ENCODE measurements around the gene CCDC8. TPM values are rescaled to one million over a fixed set of nuclear protein-coding genes. Genes with fewer than 3 reads are reported as not detected.

The CCDC8 gene
- total RNA-seq, 1 experiment from 2014 or later = 27.5 TPM

DNA sequence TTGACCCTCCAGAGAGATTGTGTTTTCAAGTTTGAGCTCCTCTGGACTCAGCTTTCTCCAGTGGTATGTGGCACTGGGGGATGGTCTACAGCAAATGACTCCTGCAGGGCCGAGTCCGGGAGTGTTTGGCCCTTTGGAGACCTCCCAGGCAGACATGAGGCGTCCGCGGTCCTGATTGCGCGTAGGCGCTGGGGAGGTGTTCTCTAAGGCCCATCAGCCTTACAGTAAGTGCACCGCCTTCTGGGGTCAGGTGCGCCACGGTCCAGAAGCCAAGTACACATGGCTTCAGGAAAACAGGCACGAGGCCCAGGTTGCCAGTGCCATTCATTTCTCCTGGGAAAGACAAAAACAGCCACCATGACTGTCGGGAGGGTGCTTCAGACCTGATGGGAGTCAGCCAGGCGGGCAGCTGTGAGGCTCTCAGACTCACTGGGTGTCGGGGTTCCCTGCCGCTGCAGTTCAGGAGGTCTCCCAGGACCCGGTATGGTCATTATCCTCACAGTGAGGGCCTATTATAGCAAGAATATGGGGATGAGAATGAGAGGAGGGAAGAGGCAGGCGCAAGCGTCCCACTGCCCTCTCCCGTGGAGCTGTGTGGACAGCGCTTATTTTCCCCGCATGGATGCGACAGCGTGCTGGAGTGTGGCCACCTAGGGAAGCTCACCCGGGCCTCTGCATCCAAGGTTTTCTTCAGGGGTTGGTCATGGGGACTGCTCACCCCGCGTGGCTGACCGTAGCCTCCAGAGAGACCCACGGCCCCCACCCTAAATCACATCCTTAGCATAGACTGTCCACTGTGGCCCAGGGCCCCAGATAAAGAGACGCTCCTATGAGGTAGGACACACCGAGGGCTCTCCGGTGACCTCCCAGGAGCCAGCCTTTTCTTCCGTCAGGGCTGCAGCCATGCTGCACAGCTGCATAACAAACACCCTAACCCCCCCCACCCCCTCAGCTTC lies 21.8 kb downstream of the CCDC8 start:
- Histone ChIP-seq H2BK12ac (ENCODE audit: insufficient read length, low read depth, low read length) (no peak overlapping the region), H2BK15ac (ENCODE audit: low read depth, low read length) (no peak overlapping the region), H3K4ac (ENCODE audit: low read depth, low read length) (no peak overlapping the region), H3K18ac (ENCODE audit: insufficient read length, low read depth, low read length) (no peak overlapping the region), H3K23ac (ENCODE audit: insufficient read length, low read depth, low read length) (no peak overlapping the region), H2BK5ac (ENCODE audit: insufficient read length, low read length) (no peak overlapping the region), H3K9me3 (ENCODE audit: control insufficient read depth, low read depth, low read length) (no peaks in the 10 kb centered on the region), H3K27ac (ENCODE audit: insufficient read length, low read depth, low read length) (no peak overlapping the region), H2AK5ac (ENCODE audit: insufficient read length, low read length) (no peak overlapping the region), H3K9ac (ENCODE audit: extremely low read depth, insufficient read length, low read length) (no peak overlapping the region), H3K23me2 (ENCODE audit: insufficient read length, low read depth, low read length, poor library complexity, severe bottlenecking) (no peaks in the 10 kb centered on the region), H3K79me2 (ENCODE audit: insufficient read depth, low read length) (no peaks in the 10 kb centered on the region), H3K4me1 (ENCODE audit: insufficient read depth, low read length) (no peaks in the 10 kb centered on the region), H4K91ac (ENCODE audit: insufficient read length, low read depth, low read length) (no peak overlapping the region), H4K20me1 (ENCODE audit: control insufficient read depth, insufficient read depth, insufficient read length) (no peaks in the 10 kb centered on the region), H2BK120ac (ENCODE audit: low read depth, low read length, poor library complexity, severe bottlenecking) (no peak overlapping the region), H3T11ph (ENCODE audit: low read length) (no peak overlapping the region), H4K5ac (ENCODE audit: insufficient read length, low read depth, low read length) (no peak overlapping the region), H3K27me3 (ENCODE audit: insufficient read depth, low read length) (no peaks in the 10 kb centered on the region), H2BK20ac (ENCODE audit: low read depth, low read length, poor library complexity, severe bottlenecking) (no peak overlapping the region), H4K8ac (replicated peaks; ENCODE audit: insufficient read length, low read depth, low read length) (no peak overlapping the region), H3K79me1 (ENCODE audit: insufficient read depth, low read depth, low read length, poor library complexity, severe bottlenecking) (no peaks in the 10 kb centered on the region), H3K4me2 (ENCODE audit: insufficient read depth, insufficient read length, low read length) (no peak overlapping the region), H3K56ac (ENCODE audit: insufficient read length, low read depth, low read length) (no peak overlapping the region), H2AFZ (ENCODE audit: low read length) (no peak overlapping the region), H3K14ac (ENCODE audit: insufficient read depth, low read length) (no peak overlapping the region)
- H3K27me3 Mint-ChIP-seq (ENCODE audit: low read depth) = no peaks in the 10 kb centered on the region
- H3K4me3 Mint-ChIP-seq = no peak overlapping the region
- H3K9me3 Mint-ChIP-seq = peaks cover 2 to 5% of the 10 kb centered on the region in 2 experiments; a peak in 2 of 5 replicates
- H3K36me3 Mint-ChIP-seq (ENCODE audit: insufficient read depth in 1 of 3, low read depth in 3 of 3) = peaks cover 40 to 54% (median 44%) of the 10 kb centered on the region in 3 experiments
- WGBS (ENCODE audit: extremely low coverage, insufficient read length, low lambda C conversion rate) = no CpG with 5 or more reads among the region's 33 CpGs
- no peak for DNase-seq
- peaks cover 7 to 33% of the 10 kb centered on the region in 2 experiments; a peak in 3 of 4 replicates for H3K4me1 Mint-ChIP-seq
- H3K27ac Mint-ChIP-seq = peak overlapping the region in 2 of 3 experiments; percentile 75 to 88; a peak in 3 of 7 replicates
- TF ChIP-seq, protein P1, sequence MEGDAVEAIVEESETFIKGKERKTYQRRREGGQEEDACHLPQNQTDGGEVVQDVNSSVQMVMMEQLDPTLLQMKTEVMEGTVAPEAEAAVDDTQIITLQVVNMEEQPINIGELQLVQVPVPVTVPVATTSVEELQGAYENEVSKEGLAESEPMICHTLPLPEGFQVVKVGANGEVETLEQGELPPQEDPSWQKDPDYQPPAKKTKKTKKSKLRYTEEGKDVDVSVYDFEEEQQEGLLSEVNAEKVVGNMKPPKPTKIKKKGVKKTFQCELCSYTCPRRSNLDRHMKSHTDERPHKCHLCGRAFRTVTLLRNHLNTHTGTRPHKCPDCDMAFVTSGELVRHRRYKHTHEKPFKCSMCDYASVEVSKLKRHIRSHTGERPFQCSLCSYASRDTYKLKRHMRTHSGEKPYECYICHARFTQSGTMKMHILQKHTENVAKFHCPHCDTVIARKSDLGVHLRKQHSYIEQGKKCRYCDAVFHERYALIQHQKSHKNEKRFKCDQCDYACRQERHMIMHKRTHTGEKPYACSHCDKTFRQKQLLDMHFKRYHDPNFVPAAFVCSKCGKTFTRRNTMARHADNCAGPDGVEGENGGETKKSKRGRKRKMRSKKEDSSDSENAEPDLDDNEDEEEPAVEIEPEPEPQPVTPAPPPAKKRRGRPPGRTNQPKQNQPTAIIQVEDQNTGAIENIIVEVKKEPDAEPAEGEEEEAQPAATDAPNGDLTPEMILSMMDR (conservative IDR thresholded peaks at IDR 0.05) = no peak
